HuH-7.5 (cell line): Measurements from ENCODE around the gene WFDC1.

Experiments
- DNase-seq: peaks from one replicate; pipeline ENCODE4 v3.0.0; 2011; ENCODE audit warnings: low spot score

WFDC1 gene

GRCh38 chr16:84379008-84379708 is 84.5 kb downstream of the WFDC1 start:
- no peak for DNase-seq
